ENCODE results near the gene ROCK1.

DNA sequence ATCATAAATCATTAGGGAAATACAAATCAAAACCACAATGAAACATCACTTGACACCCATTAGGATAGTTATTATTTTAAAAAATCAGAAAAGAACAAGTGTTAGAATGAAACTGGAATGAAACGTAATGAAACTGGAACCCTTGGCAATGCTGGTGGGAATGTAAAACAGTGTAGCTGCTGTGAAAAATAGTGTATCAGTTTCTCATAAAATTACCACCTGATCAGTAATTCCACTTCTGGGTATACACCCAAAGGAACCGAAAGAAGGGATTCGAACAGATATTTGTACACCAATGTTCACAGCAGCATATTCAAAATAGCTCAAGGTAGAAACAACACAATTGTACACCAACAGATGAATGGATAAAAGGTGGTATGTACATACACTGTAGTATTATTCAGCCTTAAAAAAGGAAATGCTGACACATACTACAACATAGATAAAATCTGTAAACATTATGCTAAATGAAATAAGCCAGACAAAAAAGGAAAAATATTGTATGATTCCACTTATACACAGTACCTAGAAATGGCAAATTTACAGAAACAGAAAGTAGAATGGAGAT, 27.0 kb downstream of the ROCK1 start:
- TF ChIP-seq, protein P1, sequence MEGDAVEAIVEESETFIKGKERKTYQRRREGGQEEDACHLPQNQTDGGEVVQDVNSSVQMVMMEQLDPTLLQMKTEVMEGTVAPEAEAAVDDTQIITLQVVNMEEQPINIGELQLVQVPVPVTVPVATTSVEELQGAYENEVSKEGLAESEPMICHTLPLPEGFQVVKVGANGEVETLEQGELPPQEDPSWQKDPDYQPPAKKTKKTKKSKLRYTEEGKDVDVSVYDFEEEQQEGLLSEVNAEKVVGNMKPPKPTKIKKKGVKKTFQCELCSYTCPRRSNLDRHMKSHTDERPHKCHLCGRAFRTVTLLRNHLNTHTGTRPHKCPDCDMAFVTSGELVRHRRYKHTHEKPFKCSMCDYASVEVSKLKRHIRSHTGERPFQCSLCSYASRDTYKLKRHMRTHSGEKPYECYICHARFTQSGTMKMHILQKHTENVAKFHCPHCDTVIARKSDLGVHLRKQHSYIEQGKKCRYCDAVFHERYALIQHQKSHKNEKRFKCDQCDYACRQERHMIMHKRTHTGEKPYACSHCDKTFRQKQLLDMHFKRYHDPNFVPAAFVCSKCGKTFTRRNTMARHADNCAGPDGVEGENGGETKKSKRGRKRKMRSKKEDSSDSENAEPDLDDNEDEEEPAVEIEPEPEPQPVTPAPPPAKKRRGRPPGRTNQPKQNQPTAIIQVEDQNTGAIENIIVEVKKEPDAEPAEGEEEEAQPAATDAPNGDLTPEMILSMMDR (IDR thresholded peaks at IDR 0.05) = no peak
- TF ChIP-seq POLR2A (IDR thresholded peaks at IDR 0.05) = no peak

Data from right lobe of liver (tissue), 4 donors.